ENCODE data around the gene ZNF410.
"Not testable (repeated sequence)": the region's sequence is repeated elsewhere in the genome, so short reads cannot be mapped to it uniquely, and the experiment has no call there.

Gene ZNF410

GRCh38 chr14:73886449-73887317, at the start of gene ZNF410:
TSS of gene ZNF410 (plus strand) at chr14:73886859. CDS start at chr14:73892176, 5,317 bp downstream.
- DNase-seq, result peak; percentile 97

GRCh38 chr14:73838293-73839034, 48.2 kb upstream of the ZNF410 start:
- DNase-seq, result not testable (repeated sequence)

GRCh38 chr14:73842201-73842600, 44.5 kb upstream of the ZNF410 start:
- DNase-seq, result no peak

GRCh38 chr14:73842851-73843250, 43.8 kb upstream of the ZNF410 start:
- DNase-seq, result no peak

- DNase-seq, result no peak
Measured at GRCh38 chr14:73843296-73843695, 43.4 kb upstream of the ZNF410 start.

GRCh38 chr14:73846947-73847346, 39.7 kb upstream of the ZNF410 start:
- DNase-seq, result no peak

GRCh38 chr14:73851000-73851399, 35.7 kb upstream of the ZNF410 start:
- no peak for DNase-seq

GRCh38 chr14:73851567-73852382, 34.9 kb upstream of the ZNF410 start, which contains the start of gene PTGR2:
TSS of gene PTGR2 (plus strand) at chr14:73851831. CDS start at chr14:73858863, 7,032 bp downstream.
- DNase-seq, result peak; percentile 98

GRCh38 chr14:73859145-73859544, 27.5 kb upstream of the ZNF410 start:
- DNase-seq, result no peak

- DNase-seq, result no peak
Measured at GRCh38 chr14:73861073-73861472, 25.6 kb upstream of the ZNF410 start.

- DNase-seq, result no peak
Measured at GRCh38 chr14:73862480-73862879, 24.2 kb upstream of the ZNF410 start.

GRCh38 chr14:73863209-73863608, 23.4 kb upstream of the ZNF410 start:
- DNase-seq, result no peak

GRCh38 chr14:73865534-73866113, 21.0 kb upstream of the ZNF410 start:
- no peak for DNase-seq

GRCh38 chr14:73869754-73870153, 16.9 kb upstream of the ZNF410 start:
- not testable (repeated sequence) for DNase-seq

GRCh38 chr14:73870525-73871235, 16.0 kb upstream of the ZNF410 start:
- DNase-seq, result no peak

- no peak for DNase-seq
Measured at GRCh38 chr14:73873660-73874059, 13.0 kb upstream of the ZNF410 start.

- no peak for DNase-seq
Measured at GRCh38 chr14:73877790-73878189, 8.9 kb upstream of the ZNF410 start.

GRCh38 chr14:73878436-73878835, 8.2 kb upstream of the ZNF410 start:
- DNase-seq, result no peak

- no peak for DNase-seq
Measured at GRCh38 chr14:73879027-73879426, 7.6 kb upstream of the ZNF410 start.

GRCh38 chr14:73884438-73885190, 2.0 kb upstream of the ZNF410 start:
- DNase-seq, result no peak

GRCh38 chr14:73887318-73887616, 608 bp downstream of the ZNF410 start:
- no peak for DNase-seq
